ENCODE measurements around the gene ACACB. TPM values are rescaled to one million over a fixed set of nuclear protein-coding genes. Genes with fewer than 3 reads are reported as not detected.
"Not testable (repeated sequence)": the region's sequence is repeated elsewhere in the genome, so short reads cannot be mapped to it uniquely, and the experiment has no call there.

Gene ACACB
- total RNA-seq, 2 donors from 2014 or later, result 37.5 to 51.3 TPM

GRCh38 chr12:109166371-109166770, 50.0 kb downstream of the ACACB start:
- no peak overlapping the region for H3K27ac ChIP-seq
- H3K4me3 ChIP-seq, result no peak overlapping the region
- H3K9me3 ChIP-seq, result no peaks in the 10 kb centered on the region
- peaks cover 10% of the 10 kb centered on the region for H3K36me3 ChIP-seq
- no peaks in the 10 kb centered on the region for H3K4me1 ChIP-seq (ENCODE audit: control insufficient read depth in 1 of 2, low read depth in 2 of 2)
- ATAC-seq (ENCODE audit: insufficient number of reproducible peaks, low FRiP score, low read depth) (no peak), DNase-seq (ENCODE audit: low spot score) (no peak)
- H3K27me3 ChIP-seq (replicated peaks; ENCODE audit: insufficient read depth), result no peaks in the 10 kb centered on the region
- TF ChIP-seq CTCF (IDR thresholded peaks at IDR 0.05), result no peak

- Histone ChIP-seq H3K4me3 (no peak overlapping the region), H3K27ac (no peak overlapping the region), H3K4me1 (ENCODE audit: control insufficient read depth in 1 of 2, low read depth in 2 of 2) (no peaks in the 10 kb centered on the region), H3K36me3 (peaks cover 24% of the 10 kb centered on the region), H3K27me3 (replicated peaks; ENCODE audit: insufficient read depth) (no peaks in the 10 kb centered on the region), H3K9me3 (no peaks in the 10 kb centered on the region)
- TF ChIP-seq CTCF (IDR thresholded peaks at IDR 0.05), result no peak
- no peak for DNase-seq (ENCODE audit: low spot score)
- ATAC-seq (ENCODE audit: insufficient number of reproducible peaks, low FRiP score, low read depth), result no peak
Measured at GRCh38 chr12:109167781-109168180, 51.4 kb downstream of the ACACB start.

DNA sequence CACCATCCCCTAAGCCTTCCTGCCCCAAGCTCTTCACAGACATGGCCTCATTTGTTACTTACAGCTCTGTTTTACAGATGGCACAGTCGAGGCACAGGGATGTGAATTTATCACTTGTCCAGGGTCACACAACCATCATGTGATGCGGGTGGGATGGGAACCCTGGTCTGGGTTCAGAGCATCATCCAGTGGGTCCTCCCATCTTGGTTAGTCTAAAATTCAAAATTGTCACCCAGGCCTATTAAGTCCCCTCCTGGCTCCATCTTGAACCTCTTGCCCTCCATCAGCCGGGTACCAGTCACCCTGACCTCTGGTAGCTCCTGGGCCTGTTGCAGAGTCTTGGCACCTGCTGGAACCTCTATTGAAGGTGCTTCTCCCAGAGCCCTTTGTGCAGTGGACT, 52.9 kb downstream of the ACACB start:
- H3K4me1 ChIP-seq (ENCODE audit: control insufficient read depth in 1 of 2, low read depth in 2 of 2), result no peaks in the 10 kb centered on the region
- no peaks in the 10 kb centered on the region for H3K9me3 ChIP-seq
- H3K4me3 ChIP-seq, result no peak overlapping the region
- peaks cover 38% of the 10 kb centered on the region for H3K36me3 ChIP-seq
- ATAC-seq (ENCODE audit: insufficient number of reproducible peaks, low FRiP score, low read depth), result no peak
- TF ChIP-seq CTCF (IDR thresholded peaks at IDR 0.05), result no peak
- no peaks in the 10 kb centered on the region for H3K27me3 ChIP-seq (replicated peaks; ENCODE audit: insufficient read depth)
- DNase-seq (ENCODE audit: low spot score), result no peak
- no peak overlapping the region for H3K27ac ChIP-seq

- H3K36me3 ChIP-seq, result peaks cover 38% of the 10 kb centered on the region
- no peaks in the 10 kb centered on the region for H3K9me3 ChIP-seq
- H3K27ac ChIP-seq, result no peak overlapping the region
- ATAC-seq (ENCODE audit: insufficient number of reproducible peaks, low FRiP score, low read depth), result no peak
- no peaks in the 10 kb centered on the region for H3K27me3 ChIP-seq (replicated peaks; ENCODE audit: insufficient read depth)
- DNase-seq (ENCODE audit: low spot score), result no peak
- H3K4me1 ChIP-seq (ENCODE audit: control insufficient read depth in 1 of 2, low read depth in 2 of 2), result no peaks in the 10 kb centered on the region
- H3K4me3 ChIP-seq, result no peak overlapping the region
- no peak for TF ChIP-seq CTCF (IDR thresholded peaks at IDR 0.05)
Measured at GRCh38 chr12:109169686-109170085, 53.3 kb downstream of the ACACB start.

- no peak for TF ChIP-seq CTCF (IDR thresholded peaks at IDR 0.05)
- no peaks in the 10 kb centered on the region for H3K4me1 ChIP-seq (ENCODE audit: control insufficient read depth in 1 of 2, low read depth in 2 of 2)
- DNase-seq (ENCODE audit: low spot score) (no peak), ATAC-seq (ENCODE audit: insufficient number of reproducible peaks, low FRiP score, low read depth) (no peak)
- H3K9me3 ChIP-seq, result no peaks in the 10 kb centered on the region
- peaks cover 38% of the 10 kb centered on the region for H3K36me3 ChIP-seq
- no peaks in the 10 kb centered on the region for H3K27me3 ChIP-seq (replicated peaks; ENCODE audit: insufficient read depth)
- H3K4me3 ChIP-seq, result no peak overlapping the region
- H3K27ac ChIP-seq, result no peak overlapping the region
Measured at GRCh38 chr12:109170324-109170723, 53.9 kb downstream of the ACACB start.

DNA sequence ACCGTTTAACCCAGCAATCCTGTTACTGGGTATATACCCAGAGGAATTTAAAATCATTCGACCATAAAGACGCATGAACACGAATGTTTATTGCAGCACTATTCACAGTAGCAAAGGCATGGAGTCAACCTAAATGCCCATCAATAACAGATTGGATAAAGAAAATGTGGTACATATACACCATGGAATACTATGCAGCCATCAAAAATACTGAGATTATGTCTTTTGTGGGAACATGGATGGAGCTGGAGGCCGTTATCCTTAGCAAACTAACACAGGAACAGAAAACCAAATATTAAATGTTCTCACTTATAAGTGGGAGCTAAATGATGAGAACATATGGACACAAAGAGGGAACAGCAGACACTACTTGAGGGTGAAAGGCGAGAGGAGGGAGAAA, 56.4 kb downstream of the ACACB start:
- not testable (repeated sequence) for H3K27ac ChIP-seq; H3K9me3 ChIP-seq; DNase-seq (ENCODE audit: low spot score); ATAC-seq (ENCODE audit: insufficient number of reproducible peaks, low FRiP score, low read depth); H3K4me3 ChIP-seq; H3K27me3 ChIP-seq (replicated peaks; ENCODE audit: insufficient read depth); H3K4me1 ChIP-seq (ENCODE audit: control insufficient read depth in 1 of 2, low read depth in 2 of 2)
- peaks cover 42% of the 10 kb centered on the region for H3K36me3 ChIP-seq
